Subcutaneous adipose tissue (tissue), 4 donors: ENCODE data around the gene MMS22L. TPM values are rescaled to one million over a fixed set of nuclear protein-coding genes. Genes with fewer than 3 reads are reported as not detected.

Experiments used
- CTCF ChIP-seq: fragments of 450-650 bp; IDR thresholded peaks from one replicate; pipeline ENCODE4 v1.5.1; 2016; ENCODE audit warnings: low read depth, mild to moderate bottlenecking, control low read depth, antibody characterized with exemption, moderate library complexity
- total RNA-seq, 4 donors: library from RNA; depleted of rRNA; stranded (reverse); fragments of >200 nt; gene quantifications; one replicate each; pipeline ENCODE4 v1.1.0, GENCODE V29; 2016

The MMS22L gene
- total RNA-seq, 4 donors from 2014 or later = 5.1 to 9.3 (median 5.4) TPM

DNA sequence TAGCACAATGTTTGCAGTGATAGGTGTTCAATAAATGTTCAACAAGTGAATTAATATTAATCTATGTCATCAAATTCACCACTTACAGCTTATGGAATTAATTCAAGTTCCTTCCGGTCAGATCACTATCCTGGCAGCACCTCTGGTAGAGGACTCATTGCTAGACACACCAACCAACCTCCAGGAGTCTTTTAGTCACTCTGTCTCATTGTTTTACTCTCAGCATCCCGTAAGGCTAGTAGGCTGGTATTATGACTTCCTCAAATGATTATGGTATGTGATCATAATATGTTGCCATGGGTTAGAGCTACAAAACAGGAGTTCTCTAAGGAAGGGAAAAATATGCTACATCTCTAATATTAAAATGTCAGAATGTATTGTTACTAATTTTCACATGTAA lies 21.7 kb upstream of the MMS22L start:
- no peak for TF ChIP-seq CTCF

- TF ChIP-seq CTCF = no peak
These were observed 11.4 kb upstream of the MMS22L start for GRCh38 chr6:97294451-97294850.

DNA sequence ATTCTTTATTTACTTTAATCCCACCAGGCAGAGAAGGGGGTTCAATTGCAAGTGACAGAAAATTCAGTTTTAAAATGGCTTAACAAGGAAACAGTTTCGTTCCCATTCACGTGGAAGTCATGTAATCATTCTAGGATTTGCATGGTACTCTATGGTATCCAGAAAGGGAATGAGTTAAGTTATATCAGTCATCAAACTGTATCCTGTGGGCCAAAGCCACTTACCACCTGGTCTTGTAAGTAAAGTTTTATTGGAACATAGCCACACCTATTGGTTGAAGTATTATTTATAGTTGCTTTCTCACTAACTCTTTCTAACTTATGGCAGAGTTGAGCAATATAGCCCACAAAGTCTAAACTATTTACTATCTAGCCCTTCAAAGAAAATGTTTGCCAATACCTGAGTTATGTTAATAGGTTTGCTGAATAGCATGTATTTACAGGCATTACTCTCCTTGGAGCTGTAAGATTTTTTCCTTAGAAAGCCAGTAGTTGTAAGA lies 10.2 kb upstream of the MMS22L start:
- TF ChIP-seq CTCF = no peak

DNA sequence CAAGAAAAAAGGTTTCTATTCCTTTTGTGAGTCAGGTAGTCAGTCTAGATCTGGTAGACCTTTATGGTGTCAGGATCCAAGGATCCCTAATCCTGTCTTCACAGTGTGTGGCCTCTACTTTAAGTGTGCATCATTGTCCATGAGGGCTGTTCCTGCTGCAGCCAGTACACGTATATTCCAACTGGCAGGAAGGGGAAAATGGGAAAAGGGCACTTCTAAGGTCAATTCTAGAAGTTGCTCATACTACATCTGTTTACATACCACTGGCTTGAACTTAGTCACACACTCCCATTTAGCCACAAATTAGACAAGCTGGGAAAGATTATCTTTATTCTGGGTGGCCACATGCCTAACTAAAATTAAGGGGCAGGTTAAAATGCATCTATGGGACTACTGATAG lies 9.7 kb upstream of the MMS22L start:
- TF ChIP-seq CTCF = no peak

DNA sequence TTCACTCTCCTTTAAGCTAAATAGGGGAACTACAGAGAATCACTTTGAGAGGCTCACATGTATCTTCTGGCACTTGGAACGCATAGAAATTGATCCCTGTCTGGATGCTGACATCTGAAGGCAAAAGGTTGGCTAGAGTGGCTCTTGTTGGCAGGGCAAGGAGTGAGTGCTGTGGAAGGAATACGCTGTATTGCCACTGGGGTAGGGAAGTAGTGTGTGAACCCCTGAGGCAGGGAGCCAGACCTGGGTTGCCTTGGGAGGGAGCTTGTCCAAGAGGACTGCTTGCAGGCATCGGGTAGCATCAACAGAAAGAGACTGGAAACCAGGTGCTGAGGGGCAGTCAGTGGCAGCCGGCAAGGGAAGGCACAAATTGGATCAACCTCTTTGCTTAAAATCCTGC lies 8.9 kb upstream of the MMS22L start:
- no peak for TF ChIP-seq CTCF

DNA sequence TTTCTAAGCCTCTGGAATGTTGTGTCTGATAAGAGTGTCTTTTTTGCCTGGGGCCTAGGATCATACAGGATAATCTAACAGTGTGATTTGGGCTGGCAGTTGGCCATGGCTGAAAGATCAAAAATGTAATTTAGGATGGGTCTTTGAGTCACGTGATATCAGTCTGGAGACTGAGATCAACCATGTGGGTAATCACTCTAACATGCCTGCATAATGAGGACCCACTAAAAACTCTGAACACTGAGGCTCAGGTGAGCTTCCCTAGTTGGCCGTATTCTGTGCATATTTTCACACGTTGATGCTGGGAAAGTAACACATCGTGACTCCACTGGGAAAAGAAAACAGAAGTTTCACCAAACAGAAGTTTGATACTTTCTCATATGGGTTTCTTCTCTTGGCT lies 6.3 kb upstream of the MMS22L start:
- no peak for TF ChIP-seq CTCF

DNA sequence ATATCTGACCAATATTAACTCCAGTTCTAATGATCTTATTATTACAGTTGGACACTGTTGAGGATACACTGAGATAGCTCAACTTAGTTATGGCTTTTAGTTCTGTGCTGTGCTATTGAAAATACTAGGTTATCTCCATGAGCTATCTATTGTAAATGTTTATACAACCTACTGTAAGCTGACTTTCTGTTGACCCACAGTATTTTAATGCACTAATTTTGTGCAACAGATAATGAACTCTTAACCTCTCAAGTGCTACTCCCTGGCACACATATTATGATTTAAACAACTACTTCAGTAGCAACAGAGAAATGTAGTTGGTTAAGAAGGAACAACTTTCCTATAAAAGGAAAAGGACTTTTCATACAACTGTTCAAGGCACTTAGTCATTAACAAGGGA lies 5.2 kb upstream of the MMS22L start:
- no peak for TF ChIP-seq CTCF

GRCh38 chr6:97282238-97282725 lies 734 bp downstream of the MMS22L start:
- no peak for TF ChIP-seq CTCF
